ENCODE measurements around the gene NCAPG2.

NCAPG2 gene, protein sequence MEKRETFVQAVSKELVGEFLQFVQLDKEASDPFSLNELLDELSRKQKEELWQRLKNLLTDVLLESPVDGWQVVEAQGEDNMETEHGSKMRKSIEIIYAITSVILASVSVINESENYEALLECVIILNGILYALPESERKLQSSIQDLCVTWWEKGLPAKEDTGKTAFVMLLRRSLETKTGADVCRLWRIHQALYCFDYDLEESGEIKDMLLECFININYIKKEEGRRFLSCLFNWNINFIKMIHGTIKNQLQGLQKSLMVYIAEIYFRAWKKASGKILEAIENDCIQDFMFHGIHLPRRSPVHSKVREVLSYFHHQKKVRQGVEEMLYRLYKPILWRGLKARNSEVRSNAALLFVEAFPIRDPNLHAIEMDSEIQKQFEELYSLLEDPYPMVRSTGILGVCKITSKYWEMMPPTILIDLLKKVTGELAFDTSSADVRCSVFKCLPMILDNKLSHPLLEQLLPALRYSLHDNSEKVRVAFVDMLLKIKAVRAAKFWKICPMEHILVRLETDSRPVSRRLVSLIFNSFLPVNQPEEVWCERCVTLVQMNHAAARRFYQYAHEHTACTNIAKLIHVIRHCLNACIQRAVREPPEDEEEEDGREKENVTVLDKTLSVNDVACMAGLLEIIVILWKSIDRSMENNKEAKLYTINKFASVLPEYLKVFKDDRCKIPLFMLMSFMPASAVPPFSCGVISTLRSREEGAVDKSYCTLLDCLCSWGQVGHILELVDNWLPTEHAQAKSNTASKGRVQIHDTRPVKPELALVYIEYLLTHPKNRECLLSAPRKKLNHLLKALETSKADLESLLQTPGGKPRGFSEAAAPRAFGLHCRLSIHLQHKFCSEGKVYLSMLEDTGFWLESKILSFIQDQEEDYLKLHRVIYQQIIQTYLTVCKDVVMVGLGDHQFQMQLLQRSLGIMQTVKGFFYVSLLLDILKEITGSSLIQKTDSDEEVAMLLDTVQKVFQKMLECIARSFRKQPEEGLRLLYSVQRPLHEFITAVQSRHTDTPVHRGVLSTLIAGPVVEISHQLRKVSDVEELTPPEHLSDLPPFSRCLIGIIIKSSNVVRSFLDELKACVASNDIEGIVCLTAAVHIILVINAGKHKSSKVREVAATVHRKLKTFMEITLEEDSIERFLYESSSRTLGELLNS

GRCh38 chr7:158704524-158705233, at the start of gene NCAPG2:
TSS of gene NCAPG2 (minus strand) at chr7:158704804. CDS start at chr7:158701899, 2,905 bp downstream.
- peak; percentile 91 to 98 (median 94) for DNase-seq

DNA sequence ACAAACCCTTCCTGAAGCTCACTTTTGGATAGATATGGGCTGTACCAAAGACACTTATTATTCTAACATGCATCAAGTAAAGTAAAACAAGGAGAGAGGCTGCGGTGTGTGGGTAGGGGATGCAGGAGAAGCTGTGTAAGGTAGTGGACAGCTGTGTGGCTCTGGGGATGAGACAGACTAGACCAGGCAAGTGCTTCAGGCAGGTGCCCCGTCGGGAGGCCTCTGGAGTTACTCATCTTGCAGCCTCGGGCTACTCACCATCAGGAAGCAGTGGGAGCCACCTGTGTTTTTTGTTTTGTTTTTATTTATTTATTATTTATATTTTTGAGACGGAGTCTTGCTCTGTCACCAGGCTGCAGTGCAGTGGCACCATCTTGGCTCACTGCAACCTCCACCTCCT, 49.3 kb upstream of the NCAPG2 start:
- DNase-seq = no peak

- DNase-seq = no peak
Observed at GRCh38 chr7:158751751-158752150, 47.1 kb upstream of the NCAPG2 start.

GRCh38 chr7:158751199-158751598, 46.6 kb upstream of the NCAPG2 start:
- DNase-seq = no peak

- no peak for DNase-seq
Observed at GRCh38 chr7:158750702-158751101, 46.1 kb upstream of the NCAPG2 start.

DNA sequence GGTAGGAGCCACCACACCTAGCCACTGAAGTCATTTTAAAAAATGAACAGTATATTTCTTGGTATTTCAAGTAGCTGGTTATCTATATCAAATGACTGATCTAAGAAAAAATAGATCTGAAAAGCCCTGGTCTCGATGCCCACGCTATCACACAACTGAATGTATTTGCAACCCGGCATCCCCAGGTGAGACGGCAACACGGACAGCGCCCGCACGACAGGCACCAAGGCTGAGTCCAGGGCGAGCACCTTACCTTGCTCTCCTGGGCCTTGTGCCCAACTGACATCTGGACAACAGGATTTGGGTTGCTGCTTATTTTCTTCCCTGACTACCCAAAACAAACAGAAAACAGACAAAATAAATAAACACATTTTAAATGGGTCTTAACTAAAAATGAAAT, 44.8 kb upstream of the NCAPG2 start:
- no peak for DNase-seq

- no peak for DNase-seq
Observed at GRCh38 chr7:158748335-158748734, 43.7 kb upstream of the NCAPG2 start.

- no peak for DNase-seq
Observed at GRCh38 chr7:158747408-158747807, 42.8 kb upstream of the NCAPG2 start.

GRCh38 chr7:158746957-158747356, 42.4 kb upstream of the NCAPG2 start:
- DNase-seq = no peak

DNA sequence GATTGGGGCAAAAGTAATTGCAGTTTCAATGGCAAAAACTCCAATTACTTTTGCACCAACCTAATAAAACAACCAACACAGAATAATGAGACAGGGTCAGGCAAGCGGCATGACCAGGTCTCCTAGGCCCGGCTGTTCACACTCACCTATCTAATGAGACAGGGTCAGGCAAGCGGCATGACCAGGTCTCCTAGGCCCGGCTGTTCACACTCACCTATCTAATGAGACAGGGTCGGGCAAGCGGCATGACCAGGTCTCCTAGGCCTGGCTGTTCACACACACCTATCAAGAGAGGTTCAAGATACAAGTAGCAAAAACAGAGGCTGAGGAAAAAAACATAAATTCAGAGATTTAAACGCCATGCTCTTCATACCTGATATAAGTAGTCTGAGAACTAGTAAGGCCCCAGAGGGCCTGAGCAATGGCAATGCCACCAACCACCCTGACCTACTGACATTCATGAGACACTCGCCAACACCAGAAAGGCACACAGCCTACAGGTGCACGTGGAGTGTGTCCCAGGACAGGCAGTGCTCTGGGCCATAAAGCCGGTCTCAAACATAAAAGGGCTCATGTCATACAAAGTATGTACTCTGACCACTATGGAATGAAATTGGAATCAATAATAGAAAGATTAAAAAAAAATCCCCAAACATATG, 40.6 kb upstream of the NCAPG2 start:
- DNase-seq = no peak

DNA sequence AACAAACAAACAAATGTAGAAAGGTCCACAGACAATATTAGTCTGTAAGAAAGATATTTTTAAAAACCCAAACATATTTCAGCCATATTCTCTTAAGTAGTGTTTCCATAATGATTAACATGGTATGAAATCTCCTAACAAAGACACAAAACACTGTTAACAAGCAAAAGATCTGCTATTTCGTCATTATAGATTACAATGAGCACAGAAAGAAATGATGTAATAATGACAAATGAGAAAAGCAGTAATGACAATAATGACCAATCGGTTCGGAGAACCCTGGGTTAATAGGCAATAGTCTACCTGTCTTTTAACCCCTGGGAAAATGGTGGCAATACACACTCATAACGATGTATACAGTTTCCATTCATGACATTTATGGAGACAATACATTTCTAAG, 39.5 kb upstream of the NCAPG2 start:
- no peak for DNase-seq

GRCh38 chr7:158743219-158743618, 38.6 kb upstream of the NCAPG2 start:
- DNase-seq = no peak

GRCh38 chr7:158742065-158742821, 37.6 kb upstream of the NCAPG2 start:
- DNase-seq = no peak

- no peak for DNase-seq
Observed at GRCh38 chr7:158741294-158741666, 36.7 kb upstream of the NCAPG2 start.

DNA sequence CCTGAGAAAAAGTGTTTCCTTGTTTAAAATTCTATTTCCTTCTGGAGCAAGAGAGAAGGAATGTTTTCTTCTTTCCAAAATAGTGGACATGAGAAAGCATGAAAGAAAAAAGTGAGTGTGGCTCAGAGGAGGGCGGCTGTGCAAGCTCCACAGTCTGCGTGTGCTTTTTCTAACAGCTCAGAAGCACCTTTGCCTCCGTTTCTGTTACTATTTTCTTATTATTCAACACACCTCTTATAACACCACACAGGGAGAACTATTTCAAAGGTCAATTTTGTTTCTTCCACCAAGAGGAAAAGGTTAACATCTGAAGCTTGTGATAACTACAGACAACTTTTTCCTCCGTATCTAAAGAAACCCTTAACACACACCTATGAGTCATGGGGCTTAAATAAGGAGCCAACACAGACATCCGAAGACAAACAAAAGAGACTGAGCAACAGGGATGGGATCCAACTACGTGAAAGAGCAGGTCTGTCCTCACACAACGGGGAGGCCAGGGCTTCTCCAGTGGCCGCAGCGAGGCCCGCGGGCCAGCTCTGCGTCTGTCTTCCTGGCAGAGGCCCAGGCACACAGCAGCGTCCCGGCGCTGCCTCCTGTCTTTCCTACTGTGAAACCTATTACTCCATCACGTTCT, 36.2 kb upstream of the NCAPG2 start:
- DNase-seq = no peak

DNA sequence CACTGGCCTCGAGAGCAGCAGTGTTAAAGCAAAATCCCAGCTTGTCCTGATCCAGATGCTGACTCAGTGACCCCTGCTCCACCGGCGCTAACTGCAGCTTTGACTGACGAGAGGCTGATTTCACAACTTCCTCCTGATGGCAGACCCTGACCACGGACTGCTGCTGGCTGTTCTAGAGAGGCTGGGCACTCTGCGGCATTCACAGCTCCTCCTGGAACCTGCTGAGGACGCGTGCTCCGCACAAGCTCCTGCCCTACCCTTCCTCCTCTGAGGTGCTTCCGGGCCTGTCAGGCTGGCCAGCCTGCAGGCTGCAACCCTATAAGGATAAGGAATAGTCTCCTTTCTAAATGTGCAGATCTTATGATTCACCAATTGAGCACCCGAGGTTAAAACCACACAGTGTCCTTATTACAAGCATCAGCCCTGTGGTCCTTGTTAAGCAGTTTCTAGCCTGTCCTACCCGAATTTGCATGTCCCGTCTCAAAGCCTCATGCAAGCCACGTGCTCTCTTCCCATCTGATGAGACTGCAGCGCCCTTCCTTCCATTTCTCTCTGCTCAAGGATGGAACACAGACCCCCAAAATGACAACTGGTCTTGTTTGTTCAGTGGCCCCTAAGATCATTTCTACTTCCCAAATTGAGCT, 35.5 kb upstream of the NCAPG2 start:
- DNase-seq = no peak

DNA sequence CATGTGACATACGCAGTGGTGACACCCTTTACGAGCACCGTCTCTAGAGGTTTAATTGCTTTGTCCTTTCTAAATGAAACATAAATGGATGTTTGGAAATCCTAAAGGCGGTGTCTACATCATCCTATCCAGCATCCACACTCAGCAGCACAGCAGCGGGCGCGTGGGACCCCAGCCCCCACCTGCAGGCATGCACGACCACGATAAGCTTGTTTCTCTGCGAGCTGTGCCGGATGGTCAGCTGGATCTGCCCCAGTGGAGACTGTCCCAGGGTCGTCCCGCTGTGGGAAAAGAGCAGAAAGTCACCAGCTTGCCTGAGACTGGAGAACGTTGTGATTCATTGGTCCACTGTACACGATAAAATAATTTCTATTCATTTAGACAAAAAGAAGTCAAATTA, 34.2 kb upstream of the NCAPG2 start:
- no peak for DNase-seq

DNA sequence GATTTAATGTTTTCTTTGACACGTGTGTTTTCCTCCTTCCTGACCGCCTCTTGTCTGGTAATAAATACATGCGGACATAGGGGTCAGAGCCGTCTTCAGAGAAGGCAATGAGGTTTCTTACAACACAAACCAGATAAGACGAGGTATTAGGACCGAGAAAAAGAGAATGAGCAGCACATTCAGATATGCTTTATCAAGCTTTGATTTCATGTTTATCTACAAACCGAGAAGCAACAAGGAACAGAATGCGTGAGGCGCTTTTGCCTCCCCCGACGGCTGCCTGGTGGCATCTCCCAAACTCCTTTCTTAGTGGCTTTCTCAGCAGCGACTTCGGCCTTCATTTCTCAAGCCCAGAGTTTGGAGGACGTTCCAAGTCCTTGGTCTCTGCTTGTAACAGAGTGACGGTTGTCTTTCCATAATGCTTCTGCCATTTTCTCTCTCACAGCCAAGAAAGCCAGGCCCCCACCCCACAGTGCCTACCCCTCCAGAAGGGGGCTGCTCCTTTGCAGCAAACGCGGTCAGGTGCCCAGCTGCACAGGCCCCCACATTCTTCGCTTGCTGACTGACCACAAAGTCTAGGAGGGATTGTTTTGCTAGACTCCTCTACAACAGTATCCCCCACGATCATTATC, 32.6 kb upstream of the NCAPG2 start:
- no peak for DNase-seq

GRCh38 chr7:158735935-158736334, 31.3 kb upstream of the NCAPG2 start:
- DNase-seq = no peak

DNA sequence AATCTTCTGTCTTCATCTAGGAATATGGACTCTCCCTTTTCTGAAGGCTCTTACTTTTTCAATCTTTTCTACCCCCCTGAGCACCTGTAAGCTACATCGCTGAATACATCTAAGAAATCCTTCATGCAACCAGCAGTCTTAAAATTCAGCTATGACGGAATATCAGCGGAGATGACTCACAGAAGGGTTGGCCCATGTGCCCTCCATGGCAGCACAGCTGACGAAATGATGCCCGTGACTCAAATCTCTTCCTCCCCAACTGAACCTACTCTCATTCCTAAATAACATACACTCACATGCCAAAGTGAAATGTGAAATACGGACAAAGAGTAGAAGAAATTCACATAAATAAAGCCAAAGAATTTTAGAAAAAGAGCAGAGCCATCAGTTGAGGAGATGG, 30.3 kb upstream of the NCAPG2 start:
- no peak for DNase-seq

Data from activated naive CD4-positive, alpha-beta T cell (primary cell).